ENCODE results near the gene PRF1. TPM values are rescaled to one million over a fixed set of nuclear protein-coding genes. Genes with fewer than 3 reads are reported as not detected.
"Not testable (repeated sequence)": the region's sequence is repeated elsewhere in the genome, so short reads cannot be mapped to it uniquely, and the experiment has no call there.

The PRF1 gene
- total and polyA plus RNA-seq, 2 experiments from 2014 or later = not detected

DNA sequence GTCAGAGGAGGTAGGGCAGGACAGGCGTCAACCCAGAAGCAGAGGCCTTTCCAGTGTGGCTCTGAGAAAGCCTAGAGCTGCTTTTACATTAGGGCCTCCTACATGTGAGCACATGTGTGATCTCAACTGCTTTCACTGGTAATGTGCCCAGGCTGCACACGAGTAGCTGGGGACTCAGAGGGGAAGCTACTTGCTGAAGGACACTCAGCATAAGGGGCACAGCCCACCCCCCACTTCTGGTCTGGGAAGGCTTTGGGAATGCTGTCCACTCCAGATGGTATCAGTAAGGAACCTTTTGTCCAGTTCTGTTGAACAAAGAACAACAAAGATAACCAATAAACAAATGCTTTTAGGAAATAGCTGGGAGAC, 18.9 kb downstream of the PRF1 start:
- no peak overlapping the region for H2AFZ ChIP-seq
- DNase-seq (ENCODE audit: low spot score) = no peak
- no peak for TF ChIP-seq EZH2phosphoT487 (IDR thresholded peaks at IDR 0.05; ENCODE audit: low read depth, severe bottlenecking, unreplicated experiment)
- H3K4me1 ChIP-seq (ENCODE audit: insufficient read depth) = peaks cover 23% of the 10 kb centered on the region
- no peaks in the 10 kb centered on the region for H3K27me3 ChIP-seq
- no peaks in the 10 kb centered on the region for H4K20me1 ChIP-seq (ENCODE audit: insufficient read depth, poor library complexity, severe bottlenecking)
- no peak overlapping the region for H3K27ac ChIP-seq
- no peaks in the 10 kb centered on the region for H3K79me2 ChIP-seq
- no peak overlapping the region for H3K4me2 ChIP-seq
- 65% methylated on average over 2 of the region's 2 CpGs for WGBS (ENCODE audit: low lambda C conversion rate, missing lambda C conversion rate)
- H3K4me3 ChIP-seq = no peak overlapping the region
- no peaks in the 10 kb centered on the region for H3K9me2 ChIP-seq (replicated peaks; ENCODE audit: insufficient read depth)
- no peaks in the 10 kb centered on the region for H3K9me3 ChIP-seq (ENCODE audit: low read depth)
- H3K36me3 ChIP-seq (replicated peaks; ENCODE audit: insufficient read depth, low read depth) = no peaks in the 10 kb centered on the region

DNA sequence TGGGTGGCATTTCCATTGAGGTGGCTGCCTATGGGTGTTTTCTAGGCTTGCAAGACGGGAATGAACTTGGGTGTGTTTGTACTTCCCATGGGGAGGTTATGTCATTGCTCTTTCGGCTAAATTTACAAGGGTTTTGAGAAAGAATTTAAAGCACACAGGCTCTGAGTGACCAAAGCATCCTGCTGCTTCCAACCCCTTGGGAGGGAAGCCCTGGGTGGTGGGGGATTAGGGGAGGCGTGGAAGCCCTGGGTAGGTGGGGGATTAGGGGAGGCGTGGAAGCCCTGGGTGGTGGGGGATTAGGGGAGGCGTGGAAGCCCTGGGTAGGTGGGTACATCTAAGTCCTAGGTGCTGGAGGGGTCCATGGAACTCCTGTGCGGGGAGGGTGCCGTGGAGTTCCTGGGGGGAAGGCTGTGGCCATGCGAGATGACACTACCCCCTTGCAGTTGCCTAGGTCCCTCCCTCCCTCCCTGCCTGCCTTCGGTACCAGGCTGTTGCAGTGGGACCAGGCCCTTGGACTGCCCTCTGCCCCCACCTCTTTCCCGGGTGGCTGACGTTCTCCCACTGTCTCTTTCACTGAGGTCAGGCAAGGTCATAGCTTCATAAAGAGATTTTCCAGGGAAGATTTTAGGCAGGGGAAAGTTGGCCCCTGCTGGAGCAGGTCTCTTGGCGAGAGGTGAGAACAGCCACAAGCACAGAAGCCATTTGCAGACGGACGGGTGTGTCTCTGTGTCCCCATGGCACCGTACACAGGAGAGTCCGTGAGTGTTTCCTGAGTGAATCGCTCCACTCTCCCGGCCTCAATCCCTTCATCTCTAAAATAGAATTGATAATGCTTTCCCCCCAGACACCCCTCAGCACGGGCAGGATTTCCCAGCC, 19.5 kb downstream of the PRF1 start:
- H3K27me3 ChIP-seq = no peaks in the 10 kb centered on the region
- no peaks in the 10 kb centered on the region for H3K79me2 ChIP-seq
- no peak overlapping the region for H3K27ac ChIP-seq
- H3K9me2 ChIP-seq (replicated peaks; ENCODE audit: insufficient read depth) = no peaks in the 10 kb centered on the region
- no peak overlapping the region for H3K4me3 ChIP-seq
- TF ChIP-seq EZH2 (IDR thresholded peaks at IDR 0.05; ENCODE audit: borderline replicate concordance) = no peak
- no peak for TF ChIP-seq EZH2phosphoT487 (IDR thresholded peaks at IDR 0.05; ENCODE audit: low read depth, severe bottlenecking, unreplicated experiment)
- TF ChIP-seq, protein P1, sequence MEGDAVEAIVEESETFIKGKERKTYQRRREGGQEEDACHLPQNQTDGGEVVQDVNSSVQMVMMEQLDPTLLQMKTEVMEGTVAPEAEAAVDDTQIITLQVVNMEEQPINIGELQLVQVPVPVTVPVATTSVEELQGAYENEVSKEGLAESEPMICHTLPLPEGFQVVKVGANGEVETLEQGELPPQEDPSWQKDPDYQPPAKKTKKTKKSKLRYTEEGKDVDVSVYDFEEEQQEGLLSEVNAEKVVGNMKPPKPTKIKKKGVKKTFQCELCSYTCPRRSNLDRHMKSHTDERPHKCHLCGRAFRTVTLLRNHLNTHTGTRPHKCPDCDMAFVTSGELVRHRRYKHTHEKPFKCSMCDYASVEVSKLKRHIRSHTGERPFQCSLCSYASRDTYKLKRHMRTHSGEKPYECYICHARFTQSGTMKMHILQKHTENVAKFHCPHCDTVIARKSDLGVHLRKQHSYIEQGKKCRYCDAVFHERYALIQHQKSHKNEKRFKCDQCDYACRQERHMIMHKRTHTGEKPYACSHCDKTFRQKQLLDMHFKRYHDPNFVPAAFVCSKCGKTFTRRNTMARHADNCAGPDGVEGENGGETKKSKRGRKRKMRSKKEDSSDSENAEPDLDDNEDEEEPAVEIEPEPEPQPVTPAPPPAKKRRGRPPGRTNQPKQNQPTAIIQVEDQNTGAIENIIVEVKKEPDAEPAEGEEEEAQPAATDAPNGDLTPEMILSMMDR (IDR thresholded peaks at IDR 0.05; ENCODE audit: poor library complexity) = no peak
- no peaks in the 10 kb centered on the region for H3K36me3 ChIP-seq (replicated peaks; ENCODE audit: insufficient read depth, low read depth)
- no peaks in the 10 kb centered on the region for H3K9me3 ChIP-seq (ENCODE audit: low read depth)
- no peak for DNase-seq (ENCODE audit: low spot score)
- 75% methylated on average over 11 of the region's 19 CpGs for WGBS (ENCODE audit: low lambda C conversion rate, missing lambda C conversion rate)
- no peaks in the 10 kb centered on the region for H4K20me1 ChIP-seq (ENCODE audit: insufficient read depth, poor library complexity, severe bottlenecking)
- peaks cover 23% of the 10 kb centered on the region for H3K4me1 ChIP-seq (ENCODE audit: insufficient read depth)
- H2AFZ ChIP-seq = no peak overlapping the region
- no peak overlapping the region for H3K4me2 ChIP-seq

DNA sequence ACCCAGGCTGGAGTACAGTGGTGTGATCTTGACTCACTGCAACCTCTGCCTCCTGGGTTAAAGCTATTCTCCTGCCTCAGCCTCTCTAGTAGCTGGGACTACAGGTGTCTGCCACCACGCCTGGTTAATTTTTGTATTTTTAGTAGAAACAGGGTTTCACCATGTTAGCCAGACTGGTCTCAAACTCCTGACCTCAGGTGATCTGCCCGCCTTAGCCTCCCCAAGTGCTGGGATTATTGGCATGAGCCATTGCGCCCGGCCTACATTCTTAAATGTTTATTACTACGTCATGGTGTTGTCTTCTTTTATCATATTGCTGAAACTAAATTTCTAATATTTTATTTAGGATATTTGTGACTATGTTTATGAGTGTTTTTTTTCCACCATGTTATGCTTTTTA, 21.4 kb downstream of the PRF1 start:
- H3K36me3 ChIP-seq (replicated peaks; ENCODE audit: insufficient read depth, low read depth); H4K20me1 ChIP-seq (ENCODE audit: insufficient read depth, poor library complexity, severe bottlenecking); H3K4me2 ChIP-seq; H3K27ac ChIP-seq; H3K79me2 ChIP-seq; H3K4me3 ChIP-seq; DNase-seq (ENCODE audit: low spot score); H3K9me3 ChIP-seq (ENCODE audit: low read depth); H3K27me3 ChIP-seq; H2AFZ ChIP-seq; H3K9me2 ChIP-seq (replicated peaks; ENCODE audit: insufficient read depth): not testable (repeated sequence)
- WGBS (ENCODE audit: low lambda C conversion rate, missing lambda C conversion rate) = 98% methylated on average over 5 of the region's 5 CpGs
- peaks cover 27% of the 10 kb centered on the region for H3K4me1 ChIP-seq (ENCODE audit: insufficient read depth)

DNA sequence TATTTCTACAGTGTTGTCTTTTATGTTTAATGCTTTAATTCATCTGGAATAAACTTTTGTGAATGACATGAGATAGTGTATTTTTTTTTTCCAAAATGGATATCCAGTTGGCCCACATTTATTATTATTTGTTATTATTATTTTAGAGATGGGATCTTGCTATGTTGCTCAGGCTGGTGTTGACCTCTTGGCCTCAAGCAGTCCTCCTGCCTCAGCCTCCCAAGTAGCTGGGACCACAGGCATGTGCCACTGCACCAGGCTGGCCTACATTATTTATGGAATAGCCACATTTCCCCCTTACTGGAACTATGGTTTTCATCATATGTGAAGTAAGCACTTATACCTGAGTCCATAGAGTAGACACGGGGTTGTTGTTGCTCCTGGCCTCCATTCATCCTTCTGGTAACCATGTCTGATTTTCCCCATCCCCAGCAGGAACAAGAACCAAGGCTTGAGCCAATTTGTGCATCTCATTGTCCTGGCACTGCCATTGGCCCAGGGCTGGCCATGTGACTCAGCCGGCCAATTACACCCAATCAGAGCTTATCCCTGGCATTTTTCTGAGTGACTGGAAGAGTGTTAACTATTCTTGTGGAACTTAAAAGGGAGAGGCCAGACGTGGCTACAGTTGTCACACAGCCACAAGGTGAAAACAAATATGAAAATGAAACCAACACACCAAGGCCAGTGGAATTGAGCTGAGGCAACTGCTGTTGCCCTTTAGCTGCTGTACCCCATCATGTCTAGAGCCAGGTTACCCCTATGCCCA, 23.1 kb downstream of the PRF1 start:
- H3K4me1 ChIP-seq (ENCODE audit: insufficient read depth) = peaks cover 20% of the 10 kb centered on the region
- WGBS (ENCODE audit: low lambda C conversion rate, missing lambda C conversion rate) = 91% methylated on average over 3 of the region's 3 CpGs
- no peak overlapping the region for H3K27ac ChIP-seq
- no peaks in the 10 kb centered on the region for H3K9me2 ChIP-seq (replicated peaks; ENCODE audit: insufficient read depth)
- no peaks in the 10 kb centered on the region for H3K9me3 ChIP-seq (ENCODE audit: low read depth)
- H3K4me2 ChIP-seq = no peak overlapping the region
- no peaks in the 10 kb centered on the region for H4K20me1 ChIP-seq (ENCODE audit: insufficient read depth, poor library complexity, severe bottlenecking)
- H3K36me3 ChIP-seq (replicated peaks; ENCODE audit: insufficient read depth, low read depth) = no peaks in the 10 kb centered on the region
- H3K27me3 ChIP-seq = no peaks in the 10 kb centered on the region
- TF ChIP-seq, protein P1 (IDR thresholded peaks at IDR 0.05; ENCODE audit: poor library complexity) = no peak
- TF ChIP-seq EZH2 (IDR thresholded peaks at IDR 0.05; ENCODE audit: borderline replicate concordance) (no peak), EZH2phosphoT487 (IDR thresholded peaks at IDR 0.05; ENCODE audit: low read depth, severe bottlenecking, unreplicated experiment) (no peak)
- no peaks in the 10 kb centered on the region for H3K79me2 ChIP-seq
- no peak for DNase-seq (ENCODE audit: low spot score)
- H2AFZ ChIP-seq = no peak overlapping the region
- H3K4me3 ChIP-seq = no peak overlapping the region

All from hepatocyte (in vitro differentiated cells).